LNCaP clone FGC (cell line): Measurements from ENCODE around the gene SPAG4.

Source experiments
- DNase-seq: peaks from one replicate; pipeline ENCODE4 v3.0.0-alpha.2; 2011; ENCODE audit warnings: low read depth
- H3K4me3 ChIP-seq: 2 replicates; pipeline ENCODE4 v1.5.1; 2011; ENCODE audit warnings: mild to moderate bottlenecking, low read depth, low read length, control low read depth
- CTCF ChIP-seq: IDR thresholded peaks from 2 replicates; pipeline ENCODE4 v1.5.1; 2012; ENCODE audit warnings: mild to moderate bottlenecking; ENCODE audit not compliant: control insufficient read depth, insufficient read depth; ENCODE audit errors: extremely low read depth

Gene SPAG4

GRCh38 chr20:35643045-35643444 is 27.4 kb downstream of the SPAG4 start:
- no peak for DNase-seq
- H3K4me3 ChIP-seq = no peak overlapping the region
- TF ChIP-seq CTCF = no peak

- DNase-seq = no peak
- no peak for TF ChIP-seq CTCF
- no peak overlapping the region for H3K4me3 ChIP-seq
Measured at GRCh38 chr20:35644806-35645205, 29.2 kb downstream of the SPAG4 start.

GRCh38 chr20:35648836-35649235 is 33.2 kb downstream of the SPAG4 start:
- no peak for TF ChIP-seq CTCF
- H3K4me3 ChIP-seq = no peak overlapping the region
- DNase-seq = peak; percentile 50

- no peak overlapping the region for H3K4me3 ChIP-seq
- no peak for TF ChIP-seq CTCF
- DNase-seq = no peak
Measured at GRCh38 chr20:35650632-35651031, 35.0 kb downstream of the SPAG4 start.

- DNase-seq = no peak
- H3K4me3 ChIP-seq = no peak overlapping the region
- no peak for TF ChIP-seq CTCF
Measured at GRCh38 chr20:35651958-35652357, 36.3 kb downstream of the SPAG4 start.

GRCh38 chr20:35652641-35653429 is 37.2 kb downstream of the SPAG4 start:
- DNase-seq = no peak
- TF ChIP-seq CTCF = no peak

GRCh38 chr20:35653430-35653734 is 37.8 kb downstream of the SPAG4 start:
- TF ChIP-seq CTCF = no peak
- DNase-seq = no peak
- H3K4me3 ChIP-seq = no peak overlapping the region

More at GRCh38 chr20:35652641-35653429, 37.2 kb downstream of the SPAG4 start:
- no peak overlapping the region for H3K4me3 ChIP-seq
